Lower leg skin (tissue), 4 donors: Measurements from ENCODE around the gene NUP214. TPM values are rescaled to one million over a fixed set of nuclear protein-coding genes. Genes with fewer than 3 reads are reported as not detected.

Experiments
- DNase-seq, 2 donors: peaks; one replicate each; pipeline ENCODE4 v3.0.0-alpha.2; 2019; ENCODE audit warnings: low spot score in 2 of 2
- H3K4me3 ChIP-seq: fragments of 200-600 bp; sonication (generic); 2 replicates; pipeline ENCODE4 v1.5.1; 2017; ENCODE audit warnings: mild to moderate bottlenecking, low read depth; ENCODE audit not compliant: poor library complexity, severe bottlenecking
- CTCF ChIP-seq, 3 donors: fragments of 450-650 bp; IDR thresholded peaks; one replicate each; pipeline ENCODE4 v1.5.1; 2016; ENCODE audit warnings: antibody characterized with exemption in 3 of 3, mild to moderate bottlenecking in 3 of 3, moderate library complexity in 2 of 3
- POLR2A ChIP-seq, 2 donors: fragments of 450-650 bp; IDR thresholded peaks; one replicate each; pipeline ENCODE4 v1.6.1; 2016 to 2017; ENCODE audit warnings: antibody characterized with exemption in 2 of 2, mild to moderate bottlenecking in 1 of 2, moderate library complexity in 1 of 2
- WGBS, 2 donors: methylation state at CpG; one replicate each; pipeline ENCODE4 v1.1.5; 2018; 5-methylcytosine and 5-hydroxymethylcytosine counted together
- intact Hi-C: fragments of 100-400 bp; cut with DNase I; formaldehyde crosslinking; loops from one replicate; pipeline ENCODE4 v1.15.0; 2023; ENCODE audit warnings: low total_unique reads
- total RNA-seq, 4 donors: library from RNA; depleted of rRNA; stranded (reverse); fragments of >200 nt; gene quantifications; one replicate each; pipeline ENCODE4 v1.1.0, GENCODE V29; 2016

Gene NUP214
- total RNA-seq, 4 donors from 2014 or later: 33.8 to 64.4 (median 39.8) TPM

GRCh38 chr9:131217331-131218031, 92.1 kb downstream of the NUP214 start:
- TF ChIP-seq POLR2A (IDR thresholded peaks at IDR 0.05) (no peak), CTCF (IDR thresholded peaks at IDR 0.05) (no peak)
- no peak for DNase-seq
- intact Hi-C loops: no loop called here
- 77 to 79% methylated on average over 6 of the region's 6 CpGs for WGBS, 2 donors
- no peak overlapping the region for H3K4me3 ChIP-seq

GRCh38 chr9:131218370-131218769, 93.0 kb downstream of the NUP214 start:
- intact Hi-C loops: no loop called here
- 82 to 87% methylated on average over 5 of the region's 5 CpGs for WGBS, 2 donors
- TF ChIP-seq POLR2A (IDR thresholded peaks at IDR 0.05) (no peak), CTCF (IDR thresholded peaks at IDR 0.05) (no peak)
- no peak for DNase-seq
- H3K4me3 ChIP-seq: no peak overlapping the region

- DNase-seq: no peak
- TF ChIP-seq POLR2A (IDR thresholded peaks at IDR 0.05): no peak
- TF ChIP-seq CTCF (IDR thresholded peaks at IDR 0.05): no peak
- 86 to 88% methylated on average over 2 of the region's 2 CpGs for WGBS, 2 donors
- intact Hi-C loops: no loop called here
- H3K4me3 ChIP-seq: no peak overlapping the region
These were observed 95.1 kb downstream of the NUP214 start for GRCh38 chr9:131220485-131220884.

- intact Hi-C loops: no loop called here
- 94 to 95% methylated on average over 6 of the region's 6 CpGs for WGBS, 2 donors
- H3K4me3 ChIP-seq: no peak overlapping the region
- no peak for DNase-seq
- TF ChIP-seq CTCF (IDR thresholded peaks at IDR 0.05) (no peak), POLR2A (IDR thresholded peaks at IDR 0.05) (no peak)
These were observed 97.1 kb downstream of the NUP214 start for GRCh38 chr9:131222460-131222859.

GRCh38 chr9:131226226-131226625, 100.8 kb downstream of the NUP214 start:
- WGBS, 2 donors: 91 to 94% methylated on average over 3 of the region's 3 CpGs
- TF ChIP-seq CTCF (IDR thresholded peaks at IDR 0.05) (no peak), POLR2A (IDR thresholded peaks at IDR 0.05) (no peak)
- no peak overlapping the region for H3K4me3 ChIP-seq
- intact Hi-C loops: no loop called here
- no peak for DNase-seq
